GM10248 (cell line): Measurements from ENCODE around the gene MUC16.

Experiments used
- CTCF ChIA-PET: fragments of 300-600 bp; sonication (Branson Sonifier 250); formaldehyde crosslinking; extraction: SDS; loops from one replicate; lab custom pipeline; 2021; ENCODE audit warnings: antibody characterized with exemption; lab: Yijun Ruan, JAX
- POLR2A ChIA-PET: fragments of 350-650 bp; sonication (Branson Sonifier 250); formaldehyde crosslinking; extraction: SDS; loops from one replicate; lab custom pipeline; 2020; ENCODE audit warnings: antibody characterized with exemption; lab: Yijun Ruan, JAX
- DNase-seq: peaks from one replicate; pipeline ENCODE4 v3.0.0; 2012; ENCODE audit errors: extremely low spot score
- TF ChIP-seq, protein P1 (sequence below): IDR thresholded peaks from 2 replicates; pipeline ENCODE4 v1.5.1; 2012; ENCODE audit warnings: mild to moderate bottlenecking, low read depth; ENCODE audit errors: extremely low read depth, missing control alignments, control extremely low read depth

MUC16 gene

DNA sequence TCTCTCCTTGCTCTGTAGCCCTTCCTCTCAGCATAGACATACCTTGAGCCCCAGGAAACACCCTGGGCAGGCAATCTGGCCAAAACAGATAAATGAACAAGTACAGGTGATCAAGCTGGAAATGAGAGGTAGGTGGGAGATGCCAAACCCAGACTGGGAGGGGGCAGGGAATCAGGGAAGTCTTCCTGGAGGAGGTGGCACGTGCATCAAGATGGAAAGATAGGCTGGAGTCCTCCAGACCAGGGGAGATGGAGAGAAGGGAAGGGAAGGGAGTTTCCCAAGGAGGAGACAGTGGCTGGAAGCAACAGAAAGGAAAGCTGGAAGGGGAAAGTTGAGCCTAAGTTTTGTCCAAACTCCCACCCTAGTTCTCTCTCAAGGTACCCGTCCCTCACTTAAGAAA lies 1.7 kb upstream of the MUC16 start:
- ChIA-PET POLR2A (no interaction called here), CTCF (no interaction called here)
- no peak for DNase-seq
- TF ChIP-seq, protein P1, sequence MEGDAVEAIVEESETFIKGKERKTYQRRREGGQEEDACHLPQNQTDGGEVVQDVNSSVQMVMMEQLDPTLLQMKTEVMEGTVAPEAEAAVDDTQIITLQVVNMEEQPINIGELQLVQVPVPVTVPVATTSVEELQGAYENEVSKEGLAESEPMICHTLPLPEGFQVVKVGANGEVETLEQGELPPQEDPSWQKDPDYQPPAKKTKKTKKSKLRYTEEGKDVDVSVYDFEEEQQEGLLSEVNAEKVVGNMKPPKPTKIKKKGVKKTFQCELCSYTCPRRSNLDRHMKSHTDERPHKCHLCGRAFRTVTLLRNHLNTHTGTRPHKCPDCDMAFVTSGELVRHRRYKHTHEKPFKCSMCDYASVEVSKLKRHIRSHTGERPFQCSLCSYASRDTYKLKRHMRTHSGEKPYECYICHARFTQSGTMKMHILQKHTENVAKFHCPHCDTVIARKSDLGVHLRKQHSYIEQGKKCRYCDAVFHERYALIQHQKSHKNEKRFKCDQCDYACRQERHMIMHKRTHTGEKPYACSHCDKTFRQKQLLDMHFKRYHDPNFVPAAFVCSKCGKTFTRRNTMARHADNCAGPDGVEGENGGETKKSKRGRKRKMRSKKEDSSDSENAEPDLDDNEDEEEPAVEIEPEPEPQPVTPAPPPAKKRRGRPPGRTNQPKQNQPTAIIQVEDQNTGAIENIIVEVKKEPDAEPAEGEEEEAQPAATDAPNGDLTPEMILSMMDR: no peak

DNA sequence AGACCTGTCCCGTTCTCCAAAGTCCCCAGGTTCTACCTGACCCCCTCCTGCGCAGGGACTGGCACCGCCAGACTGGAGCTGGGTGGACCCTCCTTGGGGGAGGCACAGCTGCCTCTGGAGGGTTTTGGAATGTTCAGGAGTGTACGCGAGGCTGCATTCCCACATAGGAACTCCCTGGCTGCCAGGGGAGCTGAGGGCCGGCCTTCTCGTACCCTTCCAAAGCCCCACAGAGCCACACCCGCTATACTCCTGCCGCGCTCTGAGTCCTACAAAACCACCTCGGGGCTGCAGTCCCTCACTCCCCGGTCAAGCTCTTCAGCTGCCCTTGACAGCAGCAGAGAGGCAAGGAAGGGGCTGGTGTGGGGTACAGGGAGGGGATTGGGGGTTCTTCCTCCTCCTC lies 484 bp upstream of the MUC16 start:
- TF ChIP-seq, protein P1: no peak
- CTCF ChIA-PET: no interaction called here
- POLR2A ChIA-PET: no interaction called here
- DNase-seq: no peak

DNA sequence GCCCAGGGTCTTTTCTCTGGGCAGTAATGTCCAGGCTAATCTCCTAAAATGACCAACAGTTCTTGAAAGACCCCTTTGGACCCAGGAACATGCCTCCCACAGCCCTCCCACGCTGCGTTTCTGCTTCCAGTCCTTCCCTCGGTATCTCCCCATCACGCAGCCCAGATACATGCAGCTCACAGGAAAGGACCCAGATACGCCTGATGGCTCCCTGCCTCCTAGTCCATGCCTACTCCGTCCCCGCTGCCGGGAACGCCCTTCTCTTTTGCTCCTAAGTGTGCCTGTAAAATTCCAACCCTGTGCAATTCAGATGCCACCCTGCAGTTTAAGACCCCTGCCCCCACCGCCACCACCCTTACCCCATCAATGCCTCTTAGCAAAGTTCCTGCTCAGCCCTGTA lies 778 bp downstream of the MUC16 start:
- CTCF ChIA-PET: no interaction called here

DNA sequence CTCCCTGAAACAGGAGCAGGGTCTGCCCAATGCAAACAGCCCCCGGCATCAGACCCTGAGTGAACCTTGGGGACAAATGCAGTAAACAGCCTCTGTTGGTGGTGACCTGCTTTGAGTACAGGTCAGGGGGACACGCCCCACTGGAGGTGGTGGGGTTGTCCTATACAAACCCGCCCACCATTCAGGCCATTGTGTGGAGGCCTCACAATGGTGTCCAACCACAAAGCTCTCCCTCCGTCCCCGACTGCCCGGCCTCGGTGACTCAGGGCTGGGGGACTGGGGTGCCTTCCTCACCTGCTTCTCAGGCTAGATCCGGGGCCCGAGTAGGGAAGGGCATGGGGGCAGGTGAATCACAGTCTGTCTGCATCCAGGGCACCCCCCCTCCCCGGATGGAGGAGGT lies 1.5 kb downstream of the MUC16 start:
- CTCF ChIA-PET: no interaction called here
- POLR2A ChIA-PET: no interaction called here
- TF ChIP-seq, protein P1: no peak
- no peak for DNase-seq

More for the DNA sequence above, 778 bp downstream of the MUC16 start:
- POLR2A ChIA-PET: no interaction called here
- TF ChIP-seq, protein P1: no peak
- DNase-seq: no peak

DNA sequence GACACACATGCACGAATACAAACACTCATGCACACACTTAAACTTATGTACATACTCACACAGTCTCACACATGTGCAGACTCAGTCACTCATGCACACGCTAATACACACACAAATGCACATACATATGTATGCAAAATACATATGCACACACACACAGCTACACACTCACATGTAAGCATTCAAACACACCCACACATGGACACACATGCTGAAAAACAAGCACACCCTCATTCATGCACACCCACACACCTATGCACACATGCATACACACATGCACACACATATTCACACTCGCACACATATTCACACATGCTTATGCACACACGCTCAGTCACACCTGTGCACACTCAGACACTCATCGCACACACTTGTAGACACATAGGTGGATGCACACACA lies 9.3 kb downstream of the MUC16 start:
- DNase-seq: no peak
- CTCF ChIA-PET: no interaction called here
- TF ChIP-seq, protein P1: no peak
- POLR2A ChIA-PET: no interaction called here

DNA sequence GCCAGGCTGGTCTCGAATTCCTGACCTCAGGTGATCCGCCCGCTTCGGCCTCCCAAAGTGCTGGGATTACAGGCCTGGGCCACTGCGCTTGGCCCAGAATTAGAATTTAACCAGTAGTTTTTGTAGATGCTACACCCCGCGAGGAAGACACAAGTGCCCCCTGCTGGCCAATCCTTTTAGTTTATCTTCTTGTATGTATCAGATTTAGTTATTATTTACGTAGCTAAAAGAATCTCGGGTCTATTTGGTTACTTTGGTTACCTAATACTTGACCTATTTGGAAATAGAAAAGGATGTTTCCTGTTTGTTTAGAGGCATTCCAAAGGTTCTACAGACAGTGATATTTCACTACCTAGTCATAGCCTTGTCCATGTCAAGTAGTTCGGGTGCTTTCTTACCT lies 22.0 kb downstream of the MUC16 start:
- CTCF ChIA-PET: no interaction called here
- TF ChIP-seq, protein P1: no peak
- POLR2A ChIA-PET: no interaction called here
- no peak for DNase-seq

DNA sequence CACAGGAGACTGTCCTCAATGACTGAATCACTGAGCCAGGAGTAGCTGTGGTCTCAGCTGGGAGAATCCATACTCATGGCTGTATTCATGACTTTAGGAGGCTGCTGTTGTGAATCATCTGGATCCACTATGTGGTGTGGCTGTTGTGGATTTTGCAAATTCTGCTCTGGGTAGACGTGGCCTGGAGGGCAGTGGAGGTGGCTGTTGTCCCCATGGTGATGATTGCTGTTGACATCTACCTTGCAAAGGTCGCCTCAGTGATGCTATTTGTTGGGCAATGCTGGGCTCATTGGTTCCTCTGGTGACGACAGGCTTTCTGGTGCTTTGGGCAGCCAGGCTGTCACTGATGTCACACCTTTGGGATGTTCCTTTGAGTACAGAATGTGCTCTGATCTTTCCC lies 23.9 kb downstream of the MUC16 start:
- CTCF ChIA-PET: no interaction called here
- POLR2A ChIA-PET: no interaction called here
- DNase-seq: no peak

More for the DNA sequence above, 23.9 kb downstream of the MUC16 start:
- TF ChIP-seq, protein P1: no peak
